Measurements from ENCODE around the gene STPG1. TPM values are rescaled to one million over a fixed set of nuclear protein-coding genes. Genes with fewer than 3 reads are reported as not detected.

The STPG1 gene
- total RNA-seq, 2 donors from 2014 or later, result 17.6 to 24.7 TPM

GRCh38 chr1:24435782-24436365 is 22.3 kb upstream of the STPG1 start:
- ATAC-seq, result no peak
- intact Hi-C loops (cut with DNase I, micrococcal nuclease), result no loop called here
- DNase-seq, result no peak

DNA sequence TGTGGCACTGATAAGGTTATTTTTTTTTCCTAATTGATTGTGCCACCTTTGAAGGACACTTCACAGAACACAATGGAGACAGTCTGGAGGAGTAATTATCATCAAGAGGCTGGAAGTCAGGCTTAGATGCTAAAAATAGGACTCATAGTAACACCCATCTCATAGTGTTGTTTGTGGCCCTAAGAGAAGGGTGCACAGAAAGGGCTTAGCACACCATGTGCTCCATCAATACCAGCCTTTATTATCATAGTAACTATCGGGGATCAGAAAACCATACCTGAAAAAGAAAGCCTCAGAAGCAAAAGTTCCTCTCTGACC is 13.9 kb upstream of the STPG1 start:
- no peak for DNase-seq
- intact Hi-C loops (cut with DNase I, micrococcal nuclease), result no loop called here
- ATAC-seq, result no peak

DNA sequence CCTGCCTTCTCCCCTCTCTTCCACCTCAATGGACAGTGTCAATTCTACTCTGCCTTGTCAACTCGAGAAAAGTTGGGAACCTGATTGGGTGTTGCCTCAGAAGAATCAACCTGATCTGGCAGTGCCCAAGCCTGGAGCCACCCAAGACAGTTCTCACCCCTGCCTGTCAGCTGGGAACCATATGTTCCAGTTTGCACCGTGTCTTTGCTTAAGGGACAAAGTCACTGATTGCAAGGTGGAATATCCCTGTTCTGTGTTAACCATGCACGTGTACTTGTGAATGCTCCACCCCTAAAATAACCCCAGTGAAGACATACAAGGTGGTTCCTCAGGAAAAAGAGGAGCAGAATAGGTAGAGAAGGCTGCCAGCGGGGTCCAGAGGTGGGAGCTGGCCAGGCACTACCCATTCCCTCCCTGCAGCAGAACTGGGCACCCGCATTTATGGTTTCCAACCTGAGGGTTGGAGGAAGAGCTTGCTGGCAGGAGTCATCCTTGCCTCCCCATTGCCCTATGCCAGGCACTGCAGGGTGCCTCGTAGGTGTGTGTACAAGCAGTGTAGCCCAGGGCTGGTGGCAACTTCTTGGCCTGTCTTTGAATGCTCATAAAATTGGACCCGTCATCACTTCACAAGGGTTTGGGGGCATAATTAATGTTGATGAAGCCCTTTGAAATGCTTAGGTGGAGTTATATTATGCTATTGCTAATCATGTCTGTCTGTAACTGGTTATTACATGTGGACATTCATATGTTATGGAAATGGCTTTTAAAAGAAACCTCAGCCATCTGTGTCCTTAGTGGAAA is 13.4 kb upstream of the STPG1 start:
- DNase-seq (no peak), ATAC-seq (peak; percentile 46)
- intact Hi-C loops (cut with DNase I, micrococcal nuclease), result no loop called here

DNA sequence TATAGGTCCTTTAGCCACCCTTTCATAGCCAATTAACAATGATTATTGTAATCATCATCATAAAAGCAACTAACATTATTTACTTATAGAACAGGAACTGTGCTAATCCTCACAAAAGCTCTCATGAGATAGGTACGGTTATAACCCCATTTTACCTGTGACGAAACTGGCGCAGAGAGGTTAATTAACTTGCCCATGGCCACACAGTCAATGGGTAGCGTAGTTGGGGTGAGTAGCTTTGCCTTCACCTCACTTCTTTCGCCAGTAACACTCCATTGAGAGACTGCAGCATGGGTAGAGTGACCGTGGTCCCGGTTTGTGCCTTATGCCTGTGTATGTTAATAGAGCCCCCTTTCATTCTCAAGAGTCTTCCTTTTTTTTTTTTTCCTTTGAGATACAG is 12.3 kb upstream of the STPG1 start:
- DNase-seq (no peak), ATAC-seq (no peak)
- intact Hi-C loops (cut with DNase I, micrococcal nuclease), result no loop called here

GRCh38 chr1:24425441-24425840 is 11.9 kb upstream of the STPG1 start:
- ATAC-seq (peak; percentile 86), DNase-seq (peak in 1 of 2 donors; percentile 37)
- intact Hi-C loops (cut with DNase I, micrococcal nuclease), result no loop called here

GRCh38 chr1:24424990-24425389 is 11.4 kb upstream of the STPG1 start:
- ATAC-seq, result peak; percentile 70
- intact Hi-C loops (cut with DNase I, micrococcal nuclease), result no loop called here
- DNase-seq, result peak in 1 of 2 donors; percentile 34

DNA sequence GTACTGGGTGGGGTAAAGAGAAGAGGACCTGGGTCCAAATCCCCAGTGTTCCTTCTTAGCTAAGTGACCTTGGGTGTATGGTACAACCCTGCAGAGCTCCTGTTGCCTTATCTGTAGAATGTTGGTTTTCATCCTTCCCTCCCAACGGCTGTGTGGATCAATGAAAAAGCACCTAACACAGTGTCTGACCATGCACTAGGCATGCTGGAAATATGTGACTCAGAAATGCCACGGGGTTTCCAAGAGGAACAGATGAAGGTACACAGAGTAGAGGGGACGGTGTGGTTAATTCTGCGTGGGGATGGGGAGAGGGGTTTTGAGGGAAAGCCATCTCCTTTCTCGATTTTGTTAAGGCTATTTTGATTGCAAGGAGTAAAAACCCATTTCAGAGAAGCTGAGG is 10.6 kb upstream of the STPG1 start:
- ATAC-seq, result no peak
- intact Hi-C loops (cut with DNase I, micrococcal nuclease), result no loop called here

DNA sequence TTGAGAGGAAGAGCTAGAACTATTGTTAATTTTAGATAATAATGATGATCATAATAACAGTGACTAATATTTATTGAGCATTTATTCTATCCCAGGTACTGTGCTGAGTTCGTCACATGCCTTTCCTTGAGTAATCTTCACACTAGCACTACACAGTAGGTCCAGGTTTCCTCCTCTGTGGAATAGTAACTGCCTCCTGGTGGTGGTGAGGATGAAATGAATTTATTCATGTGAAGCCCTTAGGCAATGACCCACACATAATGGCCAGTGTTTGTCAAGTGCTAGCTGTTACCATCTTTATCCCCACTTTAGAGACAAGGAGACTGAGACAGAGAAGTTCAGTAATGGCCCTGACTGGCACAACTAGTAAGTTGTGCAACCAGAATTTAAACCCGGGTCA is 7.9 kb upstream of the STPG1 start:
- intact Hi-C loops (cut with DNase I, micrococcal nuclease), result no loop called here
- DNase-seq (no peak), ATAC-seq (no peak)

More for the DNA sequence above, 10.6 kb upstream of the STPG1 start:
- no peak for DNase-seq

DNA sequence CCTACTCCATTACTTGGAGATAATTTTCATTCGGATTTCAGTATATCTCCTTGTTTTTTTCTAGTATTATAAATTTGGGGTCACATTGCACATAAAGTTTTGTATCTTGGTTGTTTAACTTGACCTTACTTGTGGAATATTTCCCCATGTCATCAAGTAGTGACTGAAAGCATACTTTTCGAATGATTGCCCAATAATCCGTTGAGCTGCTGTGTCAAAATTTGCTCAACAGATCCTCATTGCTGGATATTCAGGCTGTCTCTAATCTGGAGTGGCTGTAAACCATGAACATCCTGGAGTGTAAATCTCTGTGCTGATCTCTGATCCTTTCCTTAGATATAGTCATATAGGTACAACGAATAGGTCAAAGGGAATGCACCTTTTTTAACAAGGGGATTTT is 7.0 kb upstream of the STPG1 start:
- ATAC-seq, result no peak
- DNase-seq, result no peak
- intact Hi-C loops (cut with DNase I, micrococcal nuclease), result no loop called here

- ATAC-seq (peak; percentile 55), DNase-seq (peak; percentile 72 to 78)
- intact Hi-C loops (cut with DNase I, micrococcal nuclease), result no loop called here
These were observed 5.5 kb upstream of the STPG1 start for GRCh38 chr1:24418898-24419628.

- ATAC-seq (no peak), DNase-seq (no peak)
- intact Hi-C loops (cut with DNase I, micrococcal nuclease), result no loop called here
These were observed 4.1 kb upstream of the STPG1 start for GRCh38 chr1:24417681-24418080.

GRCh38 chr1:24416666-24417391 is 3.2 kb upstream of the STPG1 start:
- ATAC-seq (peak; percentile 22), DNase-seq (peak; percentile 35 to 69)
- intact Hi-C loops (cut with DNase I, micrococcal nuclease), result no loop called here

DNA sequence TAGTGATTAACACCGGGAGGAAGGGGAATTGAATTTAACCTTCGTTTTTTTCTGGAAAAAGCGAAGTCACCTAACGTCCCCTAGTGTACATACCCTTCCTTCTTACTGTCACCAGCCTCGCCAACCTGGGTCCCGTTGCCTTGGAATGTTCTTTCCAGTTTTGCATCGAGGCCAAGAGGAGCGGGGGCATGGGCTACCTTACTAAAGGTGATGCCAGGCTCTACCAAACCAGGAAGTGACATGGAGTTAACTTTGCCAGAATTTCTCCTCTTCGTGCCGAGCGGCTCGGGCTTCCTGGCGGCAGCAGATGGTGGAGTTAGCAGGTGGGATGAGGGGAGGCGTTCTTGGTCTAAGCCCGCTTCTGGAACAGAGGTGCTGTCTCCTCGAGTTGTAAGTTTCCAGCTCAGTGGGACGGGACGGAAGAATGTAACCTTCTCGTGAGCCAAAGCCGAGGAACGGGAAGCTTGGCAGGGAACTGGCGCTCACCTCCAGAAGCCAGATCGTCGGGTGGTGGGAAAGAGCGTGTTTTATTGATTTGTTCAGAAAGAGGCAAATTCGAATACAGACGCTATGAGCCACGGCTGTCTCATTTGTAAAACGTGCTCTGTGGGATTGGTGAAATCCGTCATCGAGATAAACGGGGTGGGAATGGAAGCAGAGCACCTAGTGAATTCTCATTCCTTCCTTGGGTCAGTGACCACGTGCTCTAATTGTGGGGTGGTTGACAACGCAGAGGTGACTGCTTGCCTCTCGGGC is 2.5 kb upstream of the STPG1 start:
- ATAC-seq (peak; percentile 2), DNase-seq (peak; percentile 35 to 48)
- intact Hi-C loops (cut with DNase I, micrococcal nuclease), result no loop called here

- peak; percentile 97 to 99 for DNase-seq
- ATAC-seq, result peak; percentile 69
- intact Hi-C loops (cut with DNase I, micrococcal nuclease), result no loop called here
These were observed 1.8 kb upstream of the STPG1 start, which contains the start of gene NIPAL3 for GRCh38 chr1:24415334-24415909. TSS of gene NIPAL3 (plus strand) at chr1:24415802. CDS start at chr1:24419548, 3,746 bp downstream.

- DNase-seq (peak; percentile 49 to 76), ATAC-seq (peak; percentile 12)
- intact Hi-C loops (cut with DNase I, micrococcal nuclease), result no loop called here
These were observed 1.3 kb upstream of the STPG1 start for GRCh38 chr1:24414775-24415333.

- peak; percentile 42 for ATAC-seq
- peak in 1 of 2 donors; percentile 50 for DNase-seq
- intact Hi-C loops (cut with DNase I, micrococcal nuclease), result no loop called here
These were observed 1.2 kb downstream of the STPG1 start for GRCh38 chr1:24412408-24412807.

GRCh38 chr1:24411963-24412362 is 1.6 kb downstream of the STPG1 start:
- ATAC-seq (peak; percentile 2), DNase-seq (no peak)
- intact Hi-C loops (cut with DNase I, micrococcal nuclease), result no loop called here

DNA sequence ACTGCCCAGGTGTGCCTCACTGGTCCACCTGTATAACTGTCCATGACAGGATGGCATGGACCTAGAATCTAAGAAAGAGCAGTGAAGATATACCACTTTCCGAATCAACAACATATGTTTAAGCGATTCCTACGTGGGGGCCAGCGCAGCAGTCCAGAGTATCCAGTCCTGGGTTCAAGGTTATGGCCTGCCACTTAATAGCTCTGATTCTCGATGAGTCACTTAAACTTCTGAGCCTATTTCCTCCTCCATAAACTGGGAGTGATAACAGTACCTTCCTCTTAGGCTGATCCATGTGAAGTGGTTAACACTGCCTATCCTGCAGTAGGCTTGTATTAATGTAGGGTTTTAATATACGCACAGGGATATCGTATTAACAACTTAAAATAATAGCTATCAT is 2.8 kb downstream of the STPG1 start:
- ATAC-seq, result peak; percentile 40
- no peak for DNase-seq
- intact Hi-C loops (cut with DNase I, micrococcal nuclease), result no loop called here

Measured in left colon (tissue), 2 donors.